ENCODE results near the gene GINM1. TPM values are rescaled to one million over a fixed set of nuclear protein-coding genes. Genes with fewer than 3 reads are reported as not detected.

The GINM1 gene
- total and polyA plus RNA-seq, 9 of the 15 experiments (the other 6 are each of a cell fraction or from before 2014, with no cell fraction given) = 5.0 to 19.3 (median 14.2) TPM

DNA sequence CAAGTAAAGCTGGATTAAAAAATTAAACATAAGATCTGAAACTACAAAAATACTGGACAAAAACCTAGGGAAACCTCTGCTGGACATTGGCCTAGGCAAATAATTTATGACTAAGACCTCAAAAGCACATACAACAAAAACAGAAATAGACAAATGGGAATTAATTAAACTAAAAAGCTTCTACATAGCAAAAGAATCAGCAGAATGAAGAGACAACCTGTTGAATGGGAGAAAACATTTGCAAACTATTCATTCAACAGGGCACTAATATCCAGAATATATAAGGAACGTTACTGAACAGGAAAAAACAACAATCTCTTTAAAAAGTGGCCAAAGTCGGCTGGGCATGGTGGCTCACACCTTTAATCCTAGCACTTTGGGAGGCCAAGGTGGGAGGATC, 6.8 kb upstream of the GINM1 start:
- DNase-seq (ENCODE audit: extremely low read depth in 1 of 4, low spot score in 3 of 4) (no peak), FAIRE-seq (no peak), ATAC-seq (no peak)
- Histone ChIP-seq H3K36me3 (ENCODE audit: control insufficient read depth, insufficient read depth, low read length) (no peaks in the 10 kb centered on the region), H3K27ac (ENCODE audit: extremely low read depth, low read depth, low read length) (no peak overlapping the region), H4K20me1 (replicated peaks; ENCODE audit: control insufficient read depth, insufficient read depth, low read length) (no peaks in the 10 kb centered on the region), H3K27me3 (ENCODE audit: control insufficient read depth in 2 of 2, insufficient read depth in 2 of 2, low read length in 2 of 2) (peaks cover 8 to 9% of the 10 kb centered on the region in 2 experiments; a peak in 3 of 5 replicates), H3K4me3 (no peak overlapping the region), H3K79me2 (ENCODE audit: control insufficient read depth, insufficient read depth, low read length) (no peaks in the 10 kb centered on the region), H3K9ac (ENCODE audit: insufficient read depth in 1 of 2, low read depth in 2 of 2, low read length in 2 of 2) (no peak overlapping the region), H2AFZ (ENCODE audit: low read depth, low read length) (no peak overlapping the region), H3K4me2 (ENCODE audit: insufficient read depth, low read length) (no peak overlapping the region), H3K9me1 (ENCODE audit: control insufficient read depth, insufficient read depth, low read length) (no peaks in the 10 kb centered on the region), H3K9me3 (replicated peaks; ENCODE audit: control insufficient read depth, insufficient read depth, low read depth, low read length) (no peaks in the 10 kb centered on the region), H3K4me1 (replicated peaks in 1 of 2; ENCODE audit: control insufficient read depth in 2 of 2, insufficient read depth in 2 of 2, low read length in 2 of 2) (no peaks in the 10 kb centered on the region; a peak in 1 of 5 replicates)
- ChIA-PET POLR2A (no interaction called here), CTCF (ENCODE audit: low intra/inter-chr PET ratio) (no interaction called here)
- intact Hi-C loops (cut with micrococcal nuclease) (no loop called here), in situ Hi-C loops (cut with MboI) (no loop called here)
- TF ChIP-seq FOXK2 (conservative IDR thresholded peaks at IDR 0.05 in 1 of 2, IDR thresholded peaks at IDR 0.05 in 1 of 2; ENCODE audit: low read depth in 2 of 2) = no peak
- TF ChIP-seq GTF3C2 (IDR thresholded peaks at IDR 0.05; ENCODE audit: borderline replicate concordance, extremely low read depth, insufficient read length) = no peak
- TF ChIP-seq, protein P1, sequence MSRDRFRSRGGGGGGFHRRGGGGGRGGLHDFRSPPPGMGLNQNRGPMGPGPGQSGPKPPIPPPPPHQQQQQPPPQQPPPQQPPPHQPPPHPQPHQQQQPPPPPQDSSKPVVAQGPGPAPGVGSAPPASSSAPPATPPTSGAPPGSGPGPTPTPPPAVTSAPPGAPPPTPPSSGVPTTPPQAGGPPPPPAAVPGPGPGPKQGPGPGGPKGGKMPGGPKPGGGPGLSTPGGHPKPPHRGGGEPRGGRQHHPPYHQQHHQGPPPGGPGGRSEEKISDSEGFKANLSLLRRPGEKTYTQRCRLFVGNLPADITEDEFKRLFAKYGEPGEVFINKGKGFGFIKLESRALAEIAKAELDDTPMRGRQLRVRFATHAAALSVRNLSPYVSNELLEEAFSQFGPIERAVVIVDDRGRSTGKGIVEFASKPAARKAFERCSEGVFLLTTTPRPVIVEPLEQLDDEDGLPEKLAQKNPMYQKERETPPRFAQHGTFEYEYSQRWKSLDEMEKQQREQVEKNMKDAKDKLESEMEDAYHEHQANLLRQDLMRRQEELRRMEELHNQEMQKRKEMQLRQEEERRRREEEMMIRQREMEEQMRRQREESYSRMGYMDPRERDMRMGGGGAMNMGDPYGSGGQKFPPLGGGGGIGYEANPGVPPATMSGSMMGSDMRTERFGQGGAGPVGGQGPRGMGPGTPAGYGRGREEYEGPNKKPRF (IDR thresholded peaks at IDR 0.05; ENCODE audit: low read depth, low read length) = no peak
- TF ChIP-seq XRCC5 (IDR thresholded peaks at IDR 0.05; ENCODE audit: low read depth, low read length) = no peak
- TF ChIP-seq BRF2 (IDR thresholded peaks at IDR 0.05; ENCODE audit: borderline replicate concordance, insufficient read depth, insufficient read length) = no peak
- no peak for TF ChIP-seq NCOA4 (IDR thresholded peaks at IDR 0.05; ENCODE audit: partially characterized antibody)
- no peak for TF ChIP-seq PRMT5 (CRISPR knock-in tag; IDR thresholded peaks at IDR 0.05)
- 14% methylated on average over 2 of the region's 2 CpGs for WGBS (ENCODE audit: insufficient coverage, low coverage, missing lambda C conversion rate)
- no TSS peak for BruUV-seq (replicated peaks)

Measured in K562 (cell line).